ENCODE data around the gene MAP4K2. TPM values are rescaled to one million over a fixed set of nuclear protein-coding genes. Genes with fewer than 3 reads are reported as not detected.

MAP4K2 gene
- total and polyA plus RNA-seq, 2 of the 4 experiments (the other 2 are of a cell fraction): 11.7 to 16.6 TPM

DNA sequence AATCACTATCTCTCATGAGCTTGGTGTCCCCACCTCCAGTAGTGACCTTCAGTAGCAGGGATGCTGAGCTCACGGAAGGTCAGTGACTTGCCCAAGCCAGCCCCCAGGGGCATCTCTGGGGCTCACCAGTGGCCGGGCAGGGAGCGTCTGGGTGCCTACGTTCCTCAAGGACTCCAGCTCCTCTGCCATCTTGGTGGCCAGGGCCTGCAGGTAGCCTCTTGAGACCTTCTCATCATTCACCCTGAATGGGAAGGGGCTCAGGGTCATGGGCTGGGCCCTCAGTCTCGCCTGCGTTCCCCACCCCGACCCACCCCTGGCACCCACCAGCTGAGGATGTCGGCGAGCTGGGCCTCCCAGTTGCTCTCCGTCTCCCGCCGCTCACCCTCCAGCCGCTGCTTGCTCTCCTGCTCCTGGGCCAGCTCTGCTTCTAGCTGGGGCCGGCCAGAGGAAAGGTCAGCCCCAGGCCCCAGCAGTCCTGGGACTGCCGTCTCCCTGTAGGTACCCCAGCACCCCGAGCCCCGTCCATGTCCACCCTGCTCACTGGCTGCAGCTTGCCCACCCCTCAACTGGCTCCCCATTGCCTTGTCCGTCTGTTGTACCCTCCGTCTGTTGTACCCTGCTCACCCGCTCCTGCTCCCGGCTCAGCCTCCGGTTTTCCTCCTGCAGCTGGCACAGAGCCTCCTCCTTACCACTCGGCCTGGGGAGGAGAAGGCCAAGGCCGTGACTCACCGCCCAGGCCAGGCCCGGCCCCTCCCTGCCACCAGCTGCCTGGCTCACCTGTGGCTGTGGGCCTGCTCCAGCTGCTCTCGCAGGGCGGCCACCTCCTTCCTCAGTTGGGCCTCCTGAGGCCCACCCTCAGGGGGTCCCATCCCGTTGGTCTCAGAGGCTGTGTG lies 32.0 kb upstream of the MAP4K2 start (continued):
- TF ChIP-seq RAD21 (IDR thresholded peaks at IDR 0.05; ENCODE audit: low read length) (no peak), MAZ (IDR thresholded peaks at IDR 0.05; ENCODE audit: borderline replicate concordance, low read depth, low read length) (no peak; the same call in 1 of the 2 replicates), MXI1 (IDR thresholded peaks at IDR 0.05; ENCODE audit: borderline replicate concordance, low read depth, low read length) (no peak)
- TF ChIP-seq, protein P1, sequence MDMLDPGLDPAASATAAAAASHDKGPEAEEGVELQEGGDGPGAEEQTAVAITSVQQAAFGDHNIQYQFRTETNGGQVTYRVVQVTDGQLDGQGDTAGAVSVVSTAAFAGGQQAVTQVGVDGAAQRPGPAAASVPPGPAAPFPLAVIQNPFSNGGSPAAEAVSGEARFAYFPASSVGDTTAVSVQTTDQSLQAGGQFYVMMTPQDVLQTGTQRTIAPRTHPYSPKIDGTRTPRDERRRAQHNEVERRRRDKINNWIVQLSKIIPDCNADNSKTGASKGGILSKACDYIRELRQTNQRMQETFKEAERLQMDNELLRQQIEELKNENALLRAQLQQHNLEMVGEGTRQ (IDR thresholded peaks at IDR 0.05; ENCODE audit: low read depth, low read length): no peak

All from IMR-90 (cell line).